IMR-90 (cell line): ENCODE measurements around the gene ADRA2C. TPM values are rescaled to one million over a fixed set of nuclear protein-coding genes. Genes with fewer than 3 reads are reported as not detected.

Experiments
- ATAC-seq: fragments of 200-7000 bp; cut with Tn5 transposase; 2 replicates; pipeline ENCODE4 v1.9.1; 2020; ENCODE audit warnings: low read depth, mild to moderate bottlenecking, moderate library complexity
- BruUV-seq: library from RNA; stranded (reverse); fragments of 400-500 nt; replicated peaks from 2 replicates; lab custom pipeline; 2021; lab: Mats Ljungman, UMichigan
- CTCF ChIA-PET: fragments of 300-600 bp; formaldehyde crosslinking; extraction: SDS; loops from one replicate; lab custom pipeline; 2021; ENCODE audit warnings: antibody characterized with exemption; lab: Yijun Ruan, JAX
- POLR2A ChIA-PET: fragments of 300-600 bp; sonication (Branson Sonifier 250); formaldehyde crosslinking; loops from one replicate; lab custom pipeline; 2022; ENCODE audit warnings: antibody characterized with exemption; ENCODE audit not compliant: unreplicated experiment; lab: Charles Lee
- DNase-seq: peaks from one replicate; pipeline ENCODE4 v3.0.0; 2013
- H2AFZ ChIP-seq: replicated peaks from 2 replicates; pipeline ENCODE3; 2013; ENCODE audit warnings: low read length, mild to moderate bottlenecking; ENCODE audit not compliant: poor library complexity
- H2AK5ac ChIP-seq: 2 replicates; pipeline ENCODE4 v1.6.1; 2013; ENCODE audit warnings: low read depth, low read length, inconsistent platforms
- H2AK9ac ChIP-seq: replicated peaks from 2 replicates; pipeline ENCODE3; 2013; ENCODE audit warnings: mild to moderate bottlenecking, low read depth, low read length, moderate library complexity; ENCODE audit not compliant: poor library complexity
- H2BK120ac ChIP-seq: 2 replicates; pipeline ENCODE4 v1.6.1; 2013; ENCODE audit warnings: low read depth, low read length, inconsistent platforms
- H2BK15ac ChIP-seq: 3 replicates; pipeline ENCODE4 v1.6.1; 2013; ENCODE audit warnings: low read depth, low read length, inconsistent platforms
- H2BK20ac ChIP-seq: 2 replicates; pipeline ENCODE4 v1.6.1; 2013; ENCODE audit warnings: low read depth, mild to moderate bottlenecking, inconsistent platforms, low read length, moderate library complexity
- H2BK5ac ChIP-seq: 2 replicates; pipeline ENCODE4 v1.6.1; 2013; ENCODE audit warnings: mild to moderate bottlenecking, low read depth, low read length, inconsistent platforms; ENCODE audit not compliant: poor library complexity, severe bottlenecking
- H3K14ac ChIP-seq: replicated peaks from 2 replicates; pipeline ENCODE4 v1.6.1; 2013; ENCODE audit warnings: low read depth, low read length, inconsistent platforms
- H3K18ac ChIP-seq: 2 replicates; pipeline ENCODE4 v1.6.1; 2013; ENCODE audit warnings: low read depth, low read length, control low read depth
- H3K23ac ChIP-seq: 2 replicates; pipeline ENCODE4 v1.6.1; 2013; ENCODE audit warnings: low read depth, low read length, inconsistent platforms
- H3K27ac ChIP-seq: 2 replicates; pipeline ENCODE4 v1.5.1; 2013; ENCODE audit warnings: mild to moderate bottlenecking, control low read depth, low read length; ENCODE audit not compliant: insufficient read depth
- H3K27me3 ChIP-seq: 2 replicates; pipeline ENCODE4 v1.6.1; 2013; ENCODE audit warnings: low read length; ENCODE audit not compliant: control insufficient read depth, insufficient read depth
- H3K36me3 ChIP-seq: 2 replicates; pipeline ENCODE4 v1.6.1; 2013; ENCODE audit warnings: low read length, mixed read lengths; ENCODE audit not compliant: control insufficient read depth, insufficient read depth
- H3K4ac ChIP-seq: 2 replicates; pipeline ENCODE4 v1.6.1; 2013; ENCODE audit warnings: low read depth, low read length, inconsistent platforms
- H3K4me1 ChIP-seq: 2 replicates; pipeline ENCODE4 v1.6.1; 2013; ENCODE audit warnings: low read length, mixed read lengths; ENCODE audit not compliant: control insufficient read depth, insufficient read depth
- H3K4me2 ChIP-seq: 2 replicates; pipeline ENCODE4 v1.6.1; 2013; ENCODE audit warnings: low read depth, mild to moderate bottlenecking, control low read depth, low read length, moderate library complexity
- H3K4me3 ChIP-seq: 2 replicates; pipeline ENCODE4 v1.5.1; 2013; ENCODE audit warnings: low read depth, mild to moderate bottlenecking, control low read depth, low read length, moderate library complexity; ENCODE audit not compliant: insufficient read depth
- H3K56ac ChIP-seq: 2 replicates; pipeline ENCODE4 v1.6.1; 2013; ENCODE audit warnings: low read length, inconsistent platforms; ENCODE audit not compliant: insufficient read depth; ENCODE audit errors: extremely low read depth
- H3K79me1 ChIP-seq, 2 experiments: 2 replicates each; pipeline ENCODE4 v1.6.1; 2013; ENCODE audit warnings: low read length in 2 of 2, inconsistent platforms in 1 of 2, low read depth in 1 of 2
- H3K9ac ChIP-seq: 2 replicates; pipeline ENCODE4 v1.6.1; 2013; ENCODE audit warnings: low read depth, low read length, control low read depth
- H3K9me1 ChIP-seq: 2 replicates; pipeline ENCODE4 v1.6.1; 2013; ENCODE audit warnings: low read length, inconsistent platforms; ENCODE audit not compliant: insufficient read depth
- H3K9me3 ChIP-seq: 2 replicates; pipeline ENCODE4 v1.6.1; 2013; ENCODE audit warnings: low read length; ENCODE audit not compliant: control insufficient read depth, insufficient read depth
- H4K20me1 ChIP-seq: 2 replicates; pipeline ENCODE4 v1.6.1; 2013; ENCODE audit warnings: low read length, inconsistent platforms; ENCODE audit not compliant: insufficient read depth
- H4K5ac ChIP-seq: 2 replicates; pipeline ENCODE4 v1.6.1; 2013; ENCODE audit warnings: mild to moderate bottlenecking, low read depth, low read length, control low read depth
- H4K8ac ChIP-seq, 2 experiments: 2 replicates each; pipeline ENCODE4 v1.6.1; 2013; ENCODE audit warnings: low read depth in 2 of 2, low read length in 2 of 2, control low read depth in 1 of 2, inconsistent platforms in 1 of 2
- H4K91ac ChIP-seq: 2 replicates; pipeline ENCODE4 v1.6.1; 2013; ENCODE audit warnings: low read depth, low read length, inconsistent platforms; ENCODE audit not compliant: insufficient read depth
- ELK1 ChIP-seq: fragments of 150-350 bp; IDR thresholded peaks from 2 replicates; pipeline ENCODE4 v1.6.1; 2016; ENCODE audit warnings: low read depth, mild to moderate bottlenecking, low read length, moderate library complexity, borderline replicate concordance
- MXI1 ChIP-seq: IDR thresholded peaks from 2 replicates; pipeline ENCODE4 v1.6.1; 2012; ENCODE audit warnings: low read depth, mild to moderate bottlenecking, low read length, moderate library complexity, borderline replicate concordance
- WGBS, 2 experiments: methylation state at CpG; one replicate each; pipeline versions ENCODE4 v1.1.5 to v1.1.7; 2013; ENCODE audit warnings: missing lambda C conversion rate in 2 of 2; ENCODE audit not compliant: insufficient read length in 1 of 2; ENCODE audit errors: extremely low coverage in 2 of 2; 5-methylcytosine and 5-hydroxymethylcytosine counted together
- dilution Hi-C: fragments of 300-500 bp; cut with HindIII; formaldehyde crosslinking; loops from one replicate; pipeline ENCODE4 v1.14.3; 2018; ENCODE audit warnings: low sequenced_read_pairs; ENCODE audit not compliant: unreplicated experiment
- in situ Hi-C: fragments of 300-500 bp; cut with MboI; formaldehyde crosslinking; loops from 3 replicates; pipeline ENCODE4 v1.14.3; 2019; ENCODE audit warnings: low sequenced_read_pairs, inconsistent platforms, mixed read lengths
- intact Hi-C: fragments of 100-400 bp; cut with micrococcal nuclease; formaldehyde crosslinking; loops from 2 replicates; pipeline ENCODE4 v1.10.0; 2022
- polyA plus RNA-seq, 3 experiments: library from polyadenylated mRNA; depleted of rRNA; stranded (reverse); fragments of >200 nt; gene quantifications; 2 replicates each; pipeline ENCODE4 v1.2.3, GENCODE V29; 2012; ENCODE audit warnings: low replicate concordance in 1 of 3
- total RNA-seq: library from RNA; depleted of rRNA; stranded (reverse); fragments of >200 nt; gene quantifications from 2 replicates; pipeline ENCODE4 v1.2.3, GENCODE V29; 2012
- TF ChIP-seq, protein P1 (sequence below): conservative IDR thresholded peaks from 2 replicates; pipeline ENCODE4 v1.5.1; 2012; ENCODE audit warnings: mild to moderate bottlenecking, low read depth, low read length, improper control_type of control experiment

ADRA2C gene
- total and polyA plus RNA-seq, 2 of the 4 experiments (the other 2 are of a cell fraction) = under 0.01 to 0.14 TPM

DNA sequence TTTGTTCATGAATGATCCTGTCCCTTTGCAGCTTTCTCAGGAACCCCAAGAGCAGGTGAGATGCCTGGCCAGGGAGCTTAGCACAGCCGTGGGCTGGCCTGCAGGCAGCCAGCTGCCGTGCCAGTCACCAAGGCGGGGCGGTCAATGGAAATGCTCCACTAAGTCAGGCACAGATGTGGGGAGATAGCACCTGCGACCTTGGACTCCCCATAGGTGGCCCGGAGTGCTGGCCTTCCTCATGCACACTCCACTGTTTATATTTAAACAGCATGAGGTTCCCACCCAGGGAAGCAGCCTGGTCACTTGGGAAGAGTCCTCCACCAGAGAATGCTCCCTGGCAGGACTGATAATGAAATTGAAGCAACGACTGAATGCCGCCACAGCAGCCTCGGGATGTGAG lies 14.2 kb upstream of the ADRA2C start:
- CTCF ChIA-PET = no interaction called here

More for the DNA sequence above, 14.2 kb upstream of the ADRA2C start:
- Histone ChIP-seq H2AK9ac (no peak overlapping the region), H4K5ac (no peak overlapping the region), H3K23ac (no peak overlapping the region), H3K36me3 (no peaks in the 10 kb centered on the region), H3K18ac (no peak overlapping the region), H3K4me3 (no peak overlapping the region), H4K20me1 (no peaks in the 10 kb centered on the region), H3K4me1 (no peaks in the 10 kb centered on the region), H3K56ac (no peak overlapping the region), H4K91ac (no peak overlapping the region), H2BK20ac (no peak overlapping the region), H2AFZ (no peak overlapping the region), H3K9ac (no peak overlapping the region), H3K27me3 (peaks cover 55% of the 10 kb centered on the region), H3K79me1 (no peaks in the 10 kb centered on the region), H3K9me1 (no peaks in the 10 kb centered on the region), H2BK120ac (no peak overlapping the region), H3K4me2 (no peak overlapping the region), H3K27ac (no peak overlapping the region), H2BK5ac (no peak overlapping the region), H3K9me3 (no peaks in the 10 kb centered on the region), H2BK15ac (no peak overlapping the region), H3K4ac (no peak overlapping the region), H4K8ac (no peak overlapping the region), H3K14ac (no peak overlapping the region), H2AK5ac (no peak overlapping the region)
- DNase-seq (no peak), ATAC-seq (no peak)
- dilution Hi-C loops (no loop called here), in situ Hi-C loops (no loop called here), intact Hi-C loops (no loop called here)
- POLR2A ChIA-PET = no interaction called here
- 20% methylated on average over 1 of the region's 9 CpGs; no CpG with 5 or more reads in 1 of the 2 experiments for WGBS, 2 experiments
- BruUV-seq = no TSS peak
- no peak for TF ChIP-seq ELK1
- no peak for TF ChIP-seq MXI1
- TF ChIP-seq, protein P1, sequence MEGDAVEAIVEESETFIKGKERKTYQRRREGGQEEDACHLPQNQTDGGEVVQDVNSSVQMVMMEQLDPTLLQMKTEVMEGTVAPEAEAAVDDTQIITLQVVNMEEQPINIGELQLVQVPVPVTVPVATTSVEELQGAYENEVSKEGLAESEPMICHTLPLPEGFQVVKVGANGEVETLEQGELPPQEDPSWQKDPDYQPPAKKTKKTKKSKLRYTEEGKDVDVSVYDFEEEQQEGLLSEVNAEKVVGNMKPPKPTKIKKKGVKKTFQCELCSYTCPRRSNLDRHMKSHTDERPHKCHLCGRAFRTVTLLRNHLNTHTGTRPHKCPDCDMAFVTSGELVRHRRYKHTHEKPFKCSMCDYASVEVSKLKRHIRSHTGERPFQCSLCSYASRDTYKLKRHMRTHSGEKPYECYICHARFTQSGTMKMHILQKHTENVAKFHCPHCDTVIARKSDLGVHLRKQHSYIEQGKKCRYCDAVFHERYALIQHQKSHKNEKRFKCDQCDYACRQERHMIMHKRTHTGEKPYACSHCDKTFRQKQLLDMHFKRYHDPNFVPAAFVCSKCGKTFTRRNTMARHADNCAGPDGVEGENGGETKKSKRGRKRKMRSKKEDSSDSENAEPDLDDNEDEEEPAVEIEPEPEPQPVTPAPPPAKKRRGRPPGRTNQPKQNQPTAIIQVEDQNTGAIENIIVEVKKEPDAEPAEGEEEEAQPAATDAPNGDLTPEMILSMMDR = no peak
